ENCODE data around the gene CCDC40. TPM values are rescaled to one million over a fixed set of nuclear protein-coding genes. Genes with fewer than 3 reads are reported as not detected.
A peak's percentile ranks its signal among the peaks of the same experiment; 100 is the strongest.

The CCDC40 gene
- total RNA-seq, 1 donor from 2014 or later, result 4.4 TPM

GRCh38 chr17:80147035-80147822 is 110.8 kb downstream of the CCDC40 start, which contains the start of gene EIF4A3:
EIF4A3 (minus strand) TSS chr17:80147128; CDS start chr17:80146961, 167 bp downstream.
- H3K36me3 ChIP-seq (ENCODE audit: control insufficient read depth, insufficient read depth, low read length), result no peaks in the 10 kb centered on the region
- H3K27me3 ChIP-seq (ENCODE audit: control insufficient read depth, insufficient read depth, low read length), result no peaks in the 10 kb centered on the region
- TF ChIP-seq CTCF (IDR thresholded peaks at IDR 0.05; ENCODE audit: insufficient read depth, low read length, poor library complexity, severe bottlenecking), result no peak
- DNase-seq (ENCODE audit: low read depth), result peak; percentile 96
- peak within 1 kb of the TSS; percentile 84 for H3K4me3 ChIP-seq (ENCODE audit: low read depth, low read length)

Other genes starting within 250 kb of the CCDC40 start
- gene CBX8, start 239.6 kb upstream of the CCDC40 start, total RNA-seq, result 2.5 and 2.7 TPM in 2 replicates
- gene CBX4, start 197.2 kb upstream of the CCDC40 start, total RNA-seq, result 24.0 and 28.6 TPM in 2 replicates
- 54.5 and 58.5 TPM in 2 replicates for gene TBC1D16, start 770 bp upstream of the CCDC40 start, total RNA-seq
- gene GAA, start 64.9 kb downstream of the CCDC40 start, total RNA-seq, result 60.9 and 90.6 TPM in 2 replicates
- gene EIF4A3, start 110.5 kb downstream of the CCDC40 start, total RNA-seq, result 74.1 and 80.7 TPM in 2 replicates
- 2.0 TPM in 1 of 2 replicates, not detected in the other for gene CARD14, start 133.4 kb downstream of the CCDC40 start, total RNA-seq
- 22.7 and 26.4 TPM in 2 replicates for gene SGSH, start 183.7 kb downstream of the CCDC40 start, total RNA-seq
- gene SLC26A11, start 183.8 kb downstream of the CCDC40 start, total RNA-seq, result 14.4 and 19.1 TPM in 2 replicates
- 111 and 141 TPM in 2 replicates for gene RNF213, start 224.2 kb downstream of the CCDC40 start, total RNA-seq